Rectal smooth muscle tissue (tissue), 1 donor: ENCODE data around the gene COPRS.

Experiments
- H3K27ac ChIP-seq: one replicate; pipeline ENCODE4 v1.7.0; 2013; ENCODE audit warnings: low read depth, low read length, inconsistent platforms
- H3K27me3 ChIP-seq: one replicate; pipeline ENCODE4 v1.7.0; 2013; ENCODE audit warnings: low read length; ENCODE audit not compliant: control insufficient read depth, insufficient read depth
- H3K36me3 ChIP-seq: one replicate; pipeline ENCODE4 v1.7.0; 2013; ENCODE audit warnings: low read length; ENCODE audit not compliant: control insufficient read depth, insufficient read depth
- H3K4me1 ChIP-seq: one replicate; pipeline ENCODE4 v1.7.0; 2013; ENCODE audit warnings: low read length; ENCODE audit not compliant: control insufficient read depth, insufficient read depth
- H3K4me3 ChIP-seq: one replicate; pipeline ENCODE4 v1.7.0; 2013; ENCODE audit warnings: low read length
- H3K9ac ChIP-seq: one replicate; pipeline ENCODE4 v1.7.0; 2013; ENCODE audit warnings: low read length

COPRS gene

DNA sequence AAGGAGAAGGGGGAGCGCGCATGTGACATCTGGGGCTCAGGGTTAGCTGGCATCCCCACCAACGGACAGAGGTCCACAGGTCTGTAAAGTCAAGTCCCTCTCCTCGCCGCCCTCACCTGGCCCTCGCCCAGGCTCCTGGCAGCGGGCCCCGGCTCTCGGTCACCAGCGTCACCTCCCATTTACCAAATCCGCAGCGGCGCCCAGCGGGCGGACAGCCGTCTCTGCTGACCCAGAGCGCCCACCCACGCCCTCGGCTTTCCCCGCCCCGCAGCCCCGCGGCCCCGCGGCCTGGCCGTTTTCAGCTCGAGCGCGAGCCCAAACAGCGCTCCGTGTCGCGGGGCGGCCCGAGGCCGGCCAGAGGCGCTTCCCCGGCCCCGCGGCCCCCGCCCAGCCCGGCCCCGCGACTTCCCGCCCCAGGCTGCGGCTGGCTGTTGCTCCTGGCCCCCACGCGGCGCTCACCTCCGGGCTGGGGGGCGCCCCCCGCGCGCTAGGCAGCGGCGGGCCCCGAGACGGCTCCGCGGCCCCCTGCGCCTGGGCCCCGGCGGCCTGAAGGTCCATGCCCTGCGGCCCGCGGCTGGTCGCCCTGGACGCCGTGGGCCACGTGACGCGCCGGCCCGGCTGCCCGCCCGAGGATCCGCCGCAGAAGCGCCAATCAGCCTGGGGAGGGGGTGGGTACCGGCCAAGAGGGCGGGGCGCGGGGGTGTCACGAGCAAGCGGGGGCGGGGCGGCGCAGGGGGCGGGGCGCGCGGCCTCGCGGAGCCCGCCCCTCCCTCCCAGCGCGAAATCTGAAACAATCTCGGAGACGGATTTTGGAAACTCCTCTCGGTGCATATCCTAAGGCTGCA, at the start of gene COPRS:
Gene COPRS (minus strand): TSS at position 603 of the 845 bp plus-strand sequence. CDS start 45 bp downstream, at position 558.
- peak within 1 kb of the TSS; percentile 84 for H3K4me3 ChIP-seq
- H3K36me3 ChIP-seq = peaks cover 9% of the 10 kb centered on the region
- H3K9ac ChIP-seq = peak within 1 kb of the TSS; percentile 42
- H3K27me3 ChIP-seq = no peaks in the 10 kb centered on the region
- peak within 1 kb of the TSS; percentile 10 for H3K27ac ChIP-seq
- peaks cover 11% of the 10 kb centered on the region for H3K4me1 ChIP-seq

GRCh38 chr17:31908386-31908785, 49.3 kb upstream of the COPRS start:
- Histone ChIP-seq H3K9ac (no peak overlapping the region), H3K27me3 (no peaks in the 10 kb centered on the region), H3K27ac (no peak overlapping the region), H3K4me3 (no peak overlapping the region), H3K36me3 (no peaks in the 10 kb centered on the region), H3K4me1 (peaks cover 3% of the 10 kb centered on the region)

DNA sequence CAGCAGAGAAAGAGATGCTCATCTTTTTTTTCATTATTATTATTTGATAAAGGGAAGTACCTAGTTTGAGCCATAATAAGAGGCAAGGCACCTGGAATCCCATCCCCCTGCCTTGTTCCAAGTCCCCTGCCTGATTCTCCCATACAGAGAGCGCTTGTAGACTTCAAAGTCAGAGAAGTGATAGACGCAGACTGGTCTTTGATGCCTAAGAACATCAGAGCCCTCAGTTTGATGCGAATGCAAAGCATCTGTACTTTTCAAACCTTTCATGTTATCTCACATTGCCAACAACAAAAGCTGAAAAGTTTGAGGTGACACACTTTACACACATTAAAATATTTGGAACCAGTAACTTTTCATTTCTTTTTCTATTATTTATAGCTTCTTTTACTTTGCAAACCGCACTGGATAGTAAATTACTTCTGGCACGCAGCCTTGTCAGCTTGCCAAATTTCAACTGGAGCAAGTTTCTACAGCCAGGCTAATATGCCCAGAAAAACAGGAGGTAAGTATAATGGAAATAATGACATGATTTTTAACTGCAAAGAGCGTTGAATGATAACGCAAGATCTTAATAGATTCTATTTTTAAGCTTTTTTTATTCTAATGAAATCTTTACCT, 48.4 kb upstream of the COPRS start:
- H3K27ac ChIP-seq = no peak overlapping the region
- no peak overlapping the region for H3K4me3 ChIP-seq
- peaks cover 3% of the 10 kb centered on the region for H3K4me1 ChIP-seq
- H3K9ac ChIP-seq = no peak overlapping the region
- no peaks in the 10 kb centered on the region for H3K27me3 ChIP-seq
- H3K36me3 ChIP-seq = no peaks in the 10 kb centered on the region

DNA sequence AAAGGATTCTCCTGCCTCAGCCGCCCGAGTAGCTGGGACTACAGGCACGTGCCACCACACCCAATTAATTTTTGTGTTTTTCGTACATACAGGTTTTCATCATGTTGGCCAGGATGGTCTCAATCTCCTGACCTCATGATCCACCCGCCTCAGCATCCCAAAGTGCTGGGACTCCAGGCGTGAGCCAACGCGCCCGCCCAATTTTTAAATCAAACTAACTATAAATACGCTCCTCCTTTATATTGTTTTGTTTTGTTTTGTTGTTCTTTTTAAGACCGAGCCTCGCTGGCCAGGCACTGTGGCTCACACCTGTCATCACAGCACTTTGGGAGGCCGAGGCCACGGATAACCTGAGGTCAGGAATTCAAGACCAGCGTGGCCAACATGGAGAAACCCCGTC, 44.4 kb upstream of the COPRS start:
- Histone ChIP-seq H3K4me3 (no peak overlapping the region), H3K36me3 (no peaks in the 10 kb centered on the region), H3K9ac (no peak overlapping the region), H3K27me3 (no peaks in the 10 kb centered on the region), H3K4me1 (peaks cover 9% of the 10 kb centered on the region), H3K27ac (no peak overlapping the region)

- Histone ChIP-seq H3K36me3 (no peaks in the 10 kb centered on the region), H3K27ac (no peak overlapping the region), H3K9ac (no peak overlapping the region), H3K4me3 (no peak overlapping the region), H3K27me3 (no peaks in the 10 kb centered on the region), H3K4me1 (peaks cover 5% of the 10 kb centered on the region)
These were observed 43.6 kb upstream of the COPRS start for GRCh38 chr17:31902693-31903092.

DNA sequence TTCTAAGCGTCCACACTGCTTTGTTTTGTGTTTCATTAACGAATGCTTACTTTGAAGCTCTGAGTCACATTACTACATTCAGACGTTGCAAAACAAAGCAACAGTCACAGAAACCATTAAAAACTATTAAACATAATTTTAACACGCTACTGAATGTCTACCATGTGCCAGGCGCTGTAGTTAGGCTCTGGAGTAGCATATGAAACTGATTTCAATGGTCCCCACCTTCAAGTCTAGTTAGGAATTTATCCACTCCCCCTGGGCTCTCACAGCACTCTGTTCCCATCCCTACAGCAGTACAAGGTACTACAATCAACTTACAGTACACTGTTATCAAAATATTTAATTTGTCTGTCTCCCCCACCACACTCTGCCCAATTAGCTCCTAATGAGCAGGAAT, 41.8 kb upstream of the COPRS start:
- Histone ChIP-seq H3K4me3 (peak overlapping the region; percentile 100), H3K9ac (peak overlapping the region; percentile 93), H3K27ac (no peak overlapping the region), H3K27me3 (no peaks in the 10 kb centered on the region), H3K36me3 (peaks cover 3% of the 10 kb centered on the region), H3K4me1 (peaks cover 5% of the 10 kb centered on the region)

GRCh38 chr17:31888124-31888523, 29.1 kb upstream of the COPRS start:
- Histone ChIP-seq H3K36me3 (peaks cover 25% of the 10 kb centered on the region), H3K4me3 (no peak overlapping the region), H3K27ac (no peak overlapping the region), H3K9ac (no peak overlapping the region), H3K4me1 (no peaks in the 10 kb centered on the region), H3K27me3 (no peaks in the 10 kb centered on the region)

- Histone ChIP-seq H3K36me3 (peaks cover 24% of the 10 kb centered on the region), H3K27me3 (no peaks in the 10 kb centered on the region), H3K4me3 (no peak overlapping the region), H3K27ac (no peak overlapping the region), H3K9ac (no peak overlapping the region), H3K4me1 (no peaks in the 10 kb centered on the region)
These were observed 23.5 kb upstream of the COPRS start for GRCh38 chr17:31882571-31882970.

DNA sequence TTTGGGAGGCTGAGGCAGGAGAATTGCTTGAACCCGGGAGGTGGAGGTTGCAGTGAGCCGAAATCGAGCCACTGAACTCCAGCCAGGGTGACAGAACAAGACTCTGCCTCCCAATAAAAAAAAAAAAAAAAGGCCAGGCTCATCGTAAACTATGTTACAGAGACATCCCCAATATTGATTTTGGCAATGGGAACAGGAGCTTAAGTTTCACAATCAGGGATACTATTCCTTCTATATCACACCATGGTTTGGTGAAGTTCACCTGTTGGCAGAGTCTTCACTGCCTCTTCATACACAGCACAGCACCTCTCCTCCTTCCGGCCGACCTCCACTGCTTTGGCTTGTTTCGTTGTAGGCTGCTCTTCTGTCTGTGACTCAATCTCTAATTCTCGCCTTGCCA, 21.3 kb upstream of the COPRS start:
- no peaks in the 10 kb centered on the region for H3K4me1 ChIP-seq
- H3K27me3 ChIP-seq = no peaks in the 10 kb centered on the region
- no peak overlapping the region for H3K9ac ChIP-seq
- no peak overlapping the region for H3K27ac ChIP-seq
- peaks cover 14% of the 10 kb centered on the region for H3K36me3 ChIP-seq
- no peak overlapping the region for H3K4me3 ChIP-seq

DNA sequence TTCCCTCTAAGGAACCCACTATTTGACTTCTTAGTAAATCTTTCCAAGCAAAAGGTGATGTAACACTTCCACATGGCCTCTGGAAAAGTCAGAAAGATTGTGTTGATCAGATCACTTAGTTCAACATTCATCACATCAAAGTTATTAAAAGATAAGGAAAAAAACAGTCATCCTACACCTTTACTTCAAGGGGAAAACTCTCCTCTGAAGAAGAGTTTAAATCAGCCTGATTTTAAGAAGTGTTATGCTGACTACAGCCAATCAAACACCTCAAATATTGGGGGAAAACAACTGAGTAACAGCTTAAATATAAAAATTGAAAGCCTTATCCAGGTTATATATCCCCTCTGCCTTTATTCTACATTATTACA, 19.6 kb upstream of the COPRS start:
- no peaks in the 10 kb centered on the region for H3K4me1 ChIP-seq

GRCh38 chr17:31877911-31878702, 19.1 kb upstream of the COPRS start:
- Histone ChIP-seq H3K27me3 (no peaks in the 10 kb centered on the region), H3K9ac (no peak overlapping the region), H3K4me1 (no peaks in the 10 kb centered on the region), H3K27ac (no peak overlapping the region), H3K4me3 (no peak overlapping the region), H3K36me3 (peaks cover 20% of the 10 kb centered on the region)

More for the DNA sequence above, 19.6 kb upstream of the COPRS start:
- H3K4me3 ChIP-seq = no peak overlapping the region
- H3K27ac ChIP-seq = no peak overlapping the region
- H3K9ac ChIP-seq = no peak overlapping the region
- peaks cover 17% of the 10 kb centered on the region for H3K36me3 ChIP-seq
- H3K27me3 ChIP-seq = no peaks in the 10 kb centered on the region

GRCh38 chr17:31877341-31877740, 18.3 kb upstream of the COPRS start:
- Histone ChIP-seq H3K27me3 (no peaks in the 10 kb centered on the region), H3K9ac (no peak overlapping the region), H3K4me1 (no peaks in the 10 kb centered on the region), H3K36me3 (peaks cover 21% of the 10 kb centered on the region), H3K27ac (no peak overlapping the region), H3K4me3 (no peak overlapping the region)
